NB4 (cell line): ENCODE results near the gene TMEM150B.

Experiments
- POLR2A ChIP-seq: IDR thresholded peaks from 2 replicates; pipeline ENCODE4 v1.6.1; 2011; ENCODE audit warnings: mild to moderate bottlenecking; ENCODE audit not compliant: insufficient read length; ENCODE audit errors: extremely low read depth
- TF ChIP-seq, protein P1 (sequence below): IDR thresholded peaks from one replicate; pipeline ENCODE4 v1.5.1; 2012; ENCODE audit warnings: low read depth, low read length

DNA sequence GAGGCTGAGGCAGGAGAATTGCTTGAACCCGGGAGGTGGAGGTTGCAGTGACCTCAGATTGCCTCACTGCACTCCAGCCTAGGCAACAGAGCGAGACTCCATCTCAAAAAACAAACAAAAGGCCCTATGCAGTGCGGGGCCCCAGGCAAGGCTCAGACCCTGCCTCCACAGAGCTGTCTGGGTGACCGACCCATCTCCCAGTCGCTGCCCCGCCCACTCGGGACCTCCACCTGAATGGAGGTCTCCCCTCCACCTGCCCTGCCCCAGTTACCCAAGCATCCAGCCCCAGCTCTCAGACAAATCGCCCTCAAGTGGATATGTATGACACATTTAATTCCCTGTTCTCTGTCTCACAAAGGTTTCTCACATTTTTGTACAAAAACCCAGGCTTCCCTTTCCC, 40.1 kb upstream of the TMEM150B start:
- TF ChIP-seq, protein P1, sequence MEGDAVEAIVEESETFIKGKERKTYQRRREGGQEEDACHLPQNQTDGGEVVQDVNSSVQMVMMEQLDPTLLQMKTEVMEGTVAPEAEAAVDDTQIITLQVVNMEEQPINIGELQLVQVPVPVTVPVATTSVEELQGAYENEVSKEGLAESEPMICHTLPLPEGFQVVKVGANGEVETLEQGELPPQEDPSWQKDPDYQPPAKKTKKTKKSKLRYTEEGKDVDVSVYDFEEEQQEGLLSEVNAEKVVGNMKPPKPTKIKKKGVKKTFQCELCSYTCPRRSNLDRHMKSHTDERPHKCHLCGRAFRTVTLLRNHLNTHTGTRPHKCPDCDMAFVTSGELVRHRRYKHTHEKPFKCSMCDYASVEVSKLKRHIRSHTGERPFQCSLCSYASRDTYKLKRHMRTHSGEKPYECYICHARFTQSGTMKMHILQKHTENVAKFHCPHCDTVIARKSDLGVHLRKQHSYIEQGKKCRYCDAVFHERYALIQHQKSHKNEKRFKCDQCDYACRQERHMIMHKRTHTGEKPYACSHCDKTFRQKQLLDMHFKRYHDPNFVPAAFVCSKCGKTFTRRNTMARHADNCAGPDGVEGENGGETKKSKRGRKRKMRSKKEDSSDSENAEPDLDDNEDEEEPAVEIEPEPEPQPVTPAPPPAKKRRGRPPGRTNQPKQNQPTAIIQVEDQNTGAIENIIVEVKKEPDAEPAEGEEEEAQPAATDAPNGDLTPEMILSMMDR, result no peak
- TF ChIP-seq POLR2A, result no peak
